H9 (cell line): ENCODE measurements around the gene MERTK. TPM values are rescaled to one million over a fixed set of nuclear protein-coding genes. Genes with fewer than 3 reads are reported as not detected.
"Not testable (repeated sequence)": the region's sequence is repeated elsewhere in the genome, so short reads cannot be mapped to it uniquely, and the experiment has no call there.

ENCODE experiments used
- DNase-seq: peaks from one replicate; pipeline ENCODE4 v3.0.0-alpha.2; 2017
- H2AFZ ChIP-seq: one replicate; pipeline ENCODE4 v1.6.1; 2013; ENCODE audit warnings: mild to moderate bottlenecking, low read length, control low read depth, moderate library complexity
- H2AK5ac ChIP-seq: 2 replicates; pipeline ENCODE4 v1.6.1; 2013; ENCODE audit warnings: low read length, control low read depth, mixed read lengths; ENCODE audit not compliant: insufficient read length
- H2BK120ac ChIP-seq: one replicate; pipeline ENCODE4 v1.6.1; 2013; ENCODE audit warnings: low read depth, mild to moderate bottlenecking, low read length, control low read depth, inconsistent platforms; ENCODE audit not compliant: poor library complexity, severe bottlenecking
- H2BK12ac ChIP-seq: 2 replicates; pipeline ENCODE4 v1.6.1; 2013; ENCODE audit warnings: low read length, control low read depth, mixed read lengths, low read depth; ENCODE audit not compliant: insufficient read length
- H2BK15ac ChIP-seq: 2 replicates; pipeline ENCODE4 v1.6.1; 2013; ENCODE audit warnings: low read depth, low read length, control low read depth
- H2BK20ac ChIP-seq: one replicate; pipeline ENCODE4 v1.6.1; 2013; ENCODE audit warnings: low read depth, mild to moderate bottlenecking, low read length, control low read depth, inconsistent platforms; ENCODE audit not compliant: poor library complexity, severe bottlenecking
- H2BK5ac ChIP-seq: 2 replicates; pipeline ENCODE4 v1.6.1; 2013; ENCODE audit warnings: low read length, control low read depth, mixed read lengths; ENCODE audit not compliant: insufficient read length
- H3K14ac ChIP-seq: 2 replicates; pipeline ENCODE4 v1.6.1; 2013; ENCODE audit warnings: low read length, control low read depth; ENCODE audit not compliant: insufficient read depth
- H3K18ac ChIP-seq: 2 replicates; pipeline ENCODE4 v1.6.1; 2013; ENCODE audit warnings: low read depth, mild to moderate bottlenecking, mixed read lengths, low read length, control low read depth; ENCODE audit not compliant: insufficient read length
- H3K23ac ChIP-seq: 2 replicates; pipeline ENCODE4 v1.6.1; 2013; ENCODE audit warnings: low read length, control low read depth, mixed read lengths, low read depth; ENCODE audit not compliant: insufficient read length
- H3K23me2 ChIP-seq: 2 replicates; pipeline ENCODE4 v1.6.1; 2013; ENCODE audit warnings: low read depth, mild to moderate bottlenecking, mixed read lengths, low read length, control low read depth; ENCODE audit not compliant: insufficient read length, poor library complexity, severe bottlenecking
- H3K27ac ChIP-seq: 2 replicates; pipeline ENCODE4 v1.5.1; 2013; ENCODE audit warnings: low read length, control low read depth, mixed read lengths, low read depth; ENCODE audit not compliant: insufficient read length
- H3K27me3 ChIP-seq: 2 replicates; pipeline ENCODE4 v1.6.1; 2013; ENCODE audit warnings: low read length, control low read depth, inconsistent platforms; ENCODE audit not compliant: insufficient read depth
- H3K4ac ChIP-seq: 2 replicates; pipeline ENCODE4 v1.6.1; 2013; ENCODE audit warnings: low read depth, mild to moderate bottlenecking, control low read depth, inconsistent platforms, low read length, moderate library complexity
- H3K4me1 ChIP-seq: 2 replicates; pipeline ENCODE4 v1.6.1; 2013; ENCODE audit warnings: low read length, control low read depth, inconsistent platforms; ENCODE audit not compliant: insufficient read depth
- H3K4me2 ChIP-seq: 2 replicates; pipeline ENCODE4 v1.6.1; 2013; ENCODE audit warnings: low read length, control low read depth, mixed read lengths; ENCODE audit not compliant: insufficient read length, insufficient read depth
- H3K56ac ChIP-seq: 2 replicates; pipeline ENCODE4 v1.6.1; 2013; ENCODE audit warnings: low read depth, mild to moderate bottlenecking, mixed read lengths, low read length, control low read depth; ENCODE audit not compliant: insufficient read length
- H3K79me1 ChIP-seq: 2 replicates; pipeline ENCODE4 v1.6.1; 2013; ENCODE audit warnings: low read depth, mild to moderate bottlenecking, moderate library complexity, low read length, control low read depth, inconsistent platforms; ENCODE audit not compliant: insufficient read depth, poor library complexity, severe bottlenecking
- H3K79me2 ChIP-seq: 2 replicates; pipeline ENCODE4 v1.6.1; 2013; ENCODE audit warnings: low read length, control low read depth, inconsistent platforms; ENCODE audit not compliant: insufficient read depth
- H3K9ac ChIP-seq: 2 replicates; pipeline ENCODE4 v1.6.1; 2013; ENCODE audit warnings: low read length, control low read depth, mixed read lengths; ENCODE audit not compliant: insufficient read length; ENCODE audit errors: extremely low read depth
- H3K9me3 ChIP-seq: one replicate; pipeline ENCODE4 v1.6.1; 2013; ENCODE audit warnings: low read depth, low read length, inconsistent platforms; ENCODE audit not compliant: control insufficient read depth
- H3T11ph ChIP-seq: one replicate; pipeline ENCODE4 v1.6.1; 2013; ENCODE audit warnings: mild to moderate bottlenecking, low read length, control low read depth, inconsistent platforms
- H4K20me1 ChIP-seq: one replicate; pipeline ENCODE4 v1.6.1; 2013; ENCODE audit not compliant: control insufficient read depth, insufficient read length, insufficient read depth
- H4K5ac ChIP-seq: 2 replicates; pipeline ENCODE4 v1.6.1; 2013; ENCODE audit warnings: low read depth, mild to moderate bottlenecking, mixed read lengths, low read length, control low read depth; ENCODE audit not compliant: insufficient read length
- H4K8ac ChIP-seq: replicated peaks from 2 replicates; pipeline ENCODE4 v1.6.1; 2013; ENCODE audit warnings: low read length, control low read depth, mixed read lengths, low read depth; ENCODE audit not compliant: insufficient read length
- H4K91ac ChIP-seq: 2 replicates; pipeline ENCODE4 v1.6.1; 2013; ENCODE audit warnings: low read depth, mild to moderate bottlenecking, moderate library complexity, mixed read lengths, low read length, control low read depth; ENCODE audit not compliant: insufficient read length
- H3K27ac Mint-ChIP-seq, 3 experiments: 2 replicates in 2 of 3; 3 replicates in 1 of 3; pipeline ENCODE4 v1.8.0; 2020 to 2021; ENCODE audit warnings: mixed read lengths in 3 of 3, mild to moderate bottlenecking in 1 of 3, moderate library complexity in 1 of 3
- H3K27me3 Mint-ChIP-seq: 2 replicates; pipeline ENCODE4 v1.8.0; 2021; ENCODE audit warnings: low read depth, mild to moderate bottlenecking, moderate library complexity, mixed read lengths
- H3K36me3 Mint-ChIP-seq, 3 experiments: 2 replicates in 2 of 3; 3 replicates in 1 of 3; pipeline ENCODE4 v1.8.0; 2020 to 2021; ENCODE audit warnings: low read depth in 3 of 3, mixed read lengths in 3 of 3; ENCODE audit not compliant: insufficient read depth in 1 of 3
- H3K4me1 Mint-ChIP-seq, 2 experiments: 2 replicates each; pipeline ENCODE4 v1.8.0; 2020; ENCODE audit warnings: mixed read lengths in 2 of 2
- H3K4me3 Mint-ChIP-seq, 2 experiments: 2 replicates in 1 of 2; 3 replicates in 1 of 2; pipeline ENCODE4 v1.8.0; 2020 to 2021; ENCODE audit warnings: mild to moderate bottlenecking in 2 of 2, mixed read lengths in 2 of 2, moderate library complexity in 1 of 2
- H3K9me3 Mint-ChIP-seq, 2 experiments: 2 replicates in 1 of 2; 3 replicates in 1 of 2; pipeline ENCODE4 v1.8.0; 2020; ENCODE audit warnings: mild to moderate bottlenecking in 2 of 2, mixed read lengths in 2 of 2, moderate library complexity in 1 of 2
- CTCF ChIP-seq: fragments of 200-600 bp; sonication (generic); conservative IDR thresholded peaks from 3 replicates; pipeline ENCODE4 v1.8.0; 2021; ENCODE audit warnings: antibody characterized with exemption, mild to moderate bottlenecking
- WGBS: extraction: QIAGEN DNeasy Blood & Tissue Kit; methylation state at CpG from one replicate; pipeline ENCODE4 v1.1.7; 2013; ENCODE audit warnings: missing lambda C conversion rate, low lambda C conversion rate, mixed read lengths; ENCODE audit not compliant: insufficient read length; ENCODE audit errors: extremely low coverage; 5-methylcytosine and 5-hydroxymethylcytosine counted together
- total RNA-seq: library from RNA; stranded (reverse); gene quantifications from 2 replicates; pipeline ENCODE4 v1.2.1, GENCODE V29; 2021

MERTK gene
- total RNA-seq, 1 experiment from 2014 or later, result 4.8 TPM

- peaks cover 14% of the 10 kb centered on the region for H3K27me3 Mint-ChIP-seq
- Histone ChIP-seq H3K4ac (no peak overlapping the region), H3K27me3 (peaks cover 2% of the 10 kb centered on the region; the same call in 1 of the 2 replicates), H4K91ac (no peak overlapping the region), H3K23ac (no peak overlapping the region), H3K14ac (no peak overlapping the region), H4K20me1 (no peaks in the 10 kb centered on the region), H2AFZ (no peak overlapping the region), H3K79me1 (no peaks in the 10 kb centered on the region), H2BK5ac (no peak overlapping the region), H2AK5ac (no peak overlapping the region), H3K79me2 (no peaks in the 10 kb centered on the region), H2BK20ac (no peak overlapping the region), H2BK15ac (no peak overlapping the region), H3K56ac (no peak overlapping the region), H4K5ac (no peak overlapping the region), H3K18ac (no peak overlapping the region), H3K27ac (no peak overlapping the region), H3K9ac (no peak overlapping the region), H2BK120ac (no peak overlapping the region), H2BK12ac (no peak overlapping the region), H3K23me2 (no peaks in the 10 kb centered on the region), H4K8ac (no peak overlapping the region), H3K4me1 (no peaks in the 10 kb centered on the region), H3K4me2 (no peak overlapping the region), H3T11ph (no peak overlapping the region), H3K9me3 (no peaks in the 10 kb centered on the region)
- DNase-seq, result no peak
- H3K4me1 Mint-ChIP-seq, result peaks cover 51 to 55% of the 10 kb centered on the region in 2 experiments
- no peak overlapping the region for H3K27ac Mint-ChIP-seq
- no peak overlapping the region; a peak in 1 of 5 replicates for H3K4me3 Mint-ChIP-seq
- WGBS, result no CpG with 5 or more reads among the region's 10 CpGs
- H3K9me3 Mint-ChIP-seq, result no peaks in the 10 kb centered on the region
- no peaks in the 10 kb centered on the region for H3K36me3 Mint-ChIP-seq
- TF ChIP-seq CTCF, result no peak
These were observed 6.5 kb downstream of the MERTK start for GRCh38 chr2:111904726-111905474.

- not testable (repeated sequence) for H3K27me3 ChIP-seq, H4K5ac ChIP-seq, H2AFZ ChIP-seq, H4K8ac ChIP-seq, H3K4ac ChIP-seq, H3K27ac ChIP-seq, DNase-seq, H3K9me3 ChIP-seq, H2BK12ac ChIP-seq, H3K23me2 ChIP-seq, H3T11ph ChIP-seq, H3K9ac ChIP-seq, H3K56ac ChIP-seq, H2BK5ac ChIP-seq, H3K36me3 Mint-ChIP-seq, H2BK20ac ChIP-seq, H2AK5ac ChIP-seq, H3K27me3 Mint-ChIP-seq, H3K18ac ChIP-seq, H3K79me1 ChIP-seq, H3K4me2 ChIP-seq, H3K4me3 Mint-ChIP-seq, H4K20me1 ChIP-seq, H2BK15ac ChIP-seq, H4K91ac ChIP-seq, H3K14ac ChIP-seq, H2BK120ac ChIP-seq, H3K4me1 ChIP-seq, H3K9me3 Mint-ChIP-seq, H3K79me2 ChIP-seq, H3K23ac ChIP-seq, H3K27ac Mint-ChIP-seq
- no CpG with 5 or more reads among the region's 9 CpGs for WGBS
- peaks cover 51 to 55% of the 10 kb centered on the region in 2 experiments for H3K4me1 Mint-ChIP-seq
These were observed 7.1 kb downstream of the MERTK start for GRCh38 chr2:111905475-111905869.
